Right lung (tissue), 10 donors: Measurements from ENCODE around the gene HVCN1. TPM values are rescaled to one million over a fixed set of nuclear protein-coding genes. Genes with fewer than 3 reads are reported as not detected.
"Not testable (repeated sequence)": the region's sequence is repeated elsewhere in the genome, so short reads cannot be mapped to it uniquely, and the experiment has no call there.

Experiments used
- DNase-seq, 2 donors: peaks; one replicate each; pipeline ENCODE4 v3.0.0-alpha.2; 2013
- long read RNA-seq, 8 donors: transcript quantifications; one replicate each; lab custom pipeline, GENCODE V29; 2026
- polyA plus RNA-seq, 5 donors: library from polyadenylated mRNA; unstranded; fragments of 120-200 nt; gene quantifications; one replicate each; pipeline versions ENCODE4 v1.2.1 to v1.2.3, GENCODE V29; 2013; ENCODE audit warnings: inconsistent platforms in 1 of 5, low replicate concordance in 1 of 5; ENCODE audit not compliant: insufficient read length in 5 of 5, insufficient read depth in 1 of 5

HVCN1 gene
- polyA plus RNA-seq = 10 to 100 TPM; 14.8 to 18.1 (median 17.6) TPM
- long read RNA-seq, donor 1, partial matches to known transcripts = 0 of 3 reads
- long read RNA-seq, donor 1, other reads (novel, unspliced or antisense) = 0 of 3 reads
- long read RNA-seq, donor 2, partial matches to known transcripts = 0 of 4 reads
- long read RNA-seq, donor 2, other reads (novel, unspliced or antisense) = 0 of 4 reads
- long read RNA-seq, donor 3, partial matches to known transcripts = 85 of 102 reads
- long read RNA-seq, donor 3, other reads (novel, unspliced or antisense) = 14 of 102 reads
- long read RNA-seq, donor 4, partial matches to known transcripts = 34 of 40 reads
- long read RNA-seq, donor 4, other reads (novel, unspliced or antisense) = 5 of 40 reads
- long read RNA-seq, donor 5, partial matches to known transcripts = 0 of 2 reads
- long read RNA-seq, donor 5, other reads (novel, unspliced or antisense) = 0 of 2 reads
- long read RNA-seq, donor 6, partial matches to known transcripts = 70 of 83 reads
- long read RNA-seq, donor 6, other reads (novel, unspliced or antisense) = 9 of 83 reads
- long read RNA-seq, donor 7, partial matches to known transcripts = 0 of 1 reads
- long read RNA-seq, donor 7, other reads (novel, unspliced or antisense) = 0 of 1 reads
- long read RNA-seq, donor 8, partial matches to known transcripts = 0 of 1 reads
- long read RNA-seq, donor 8, other reads (novel, unspliced or antisense) = 0 of 1 reads

- no peak for DNase-seq
Observed at GRCh38 chr12:110688446-110689280, at the start of gene HVCN1. TSS of gene HVCN1 (minus strand) at chr12:110689115. CDS start at chr12:110683245, 5,870 bp downstream.

- no peak for DNase-seq
Observed at GRCh38 chr12:110737532-110737931, 48.6 kb upstream of the HVCN1 start.

GRCh38 chr12:110737016-110737415 is 48.1 kb upstream of the HVCN1 start:
- not testable (repeated sequence) for DNase-seq

- DNase-seq = no peak
Observed at GRCh38 chr12:110733900-110734299, 45.0 kb upstream of the HVCN1 start.

GRCh38 chr12:110733089-110733715 is 44.3 kb upstream of the HVCN1 start:
- no peak for DNase-seq

- no peak for DNase-seq
Observed at GRCh38 chr12:110732572-110732971, 43.7 kb upstream of the HVCN1 start.

GRCh38 chr12:110731479-110731878 is 42.6 kb upstream of the HVCN1 start:
- DNase-seq = no peak

- DNase-seq = no peak
Observed at GRCh38 chr12:110728628-110729027, 39.7 kb upstream of the HVCN1 start.

- no peak for DNase-seq
Observed at GRCh38 chr12:110726708-110727369, 37.9 kb upstream of the HVCN1 start.

- DNase-seq = no peak
Observed at GRCh38 chr12:110726028-110726427, 37.1 kb upstream of the HVCN1 start.

- DNase-seq = no peak
Observed at GRCh38 chr12:110725267-110725666, 36.4 kb upstream of the HVCN1 start.

- DNase-seq = not testable (repeated sequence)
Observed at GRCh38 chr12:110722892-110723291, 34.0 kb upstream of the HVCN1 start.

GRCh38 chr12:110721570-110721969 is 32.7 kb upstream of the HVCN1 start:
- DNase-seq = no peak

GRCh38 chr12:110720516-110720915 is 31.6 kb upstream of the HVCN1 start:
- DNase-seq = no peak

GRCh38 chr12:110718222-110718908 is 29.4 kb upstream of the HVCN1 start:
- no peak for DNase-seq

GRCh38 chr12:110717037-110717436 is 28.1 kb upstream of the HVCN1 start:
- no peak for DNase-seq

- no peak for DNase-seq
Observed at GRCh38 chr12:110708917-110709316, 20.0 kb upstream of the HVCN1 start.

GRCh38 chr12:110705309-110705708 is 16.4 kb upstream of the HVCN1 start:
- no peak for DNase-seq

- no peak for DNase-seq
Observed at GRCh38 chr12:110704750-110705149, 15.8 kb upstream of the HVCN1 start.

- no peak for DNase-seq
Observed at GRCh38 chr12:110704231-110704630, 15.3 kb upstream of the HVCN1 start.
